K562 (cell line): Measurements from ENCODE around the gene ETFRF1. TPM values are rescaled to one million over a fixed set of nuclear protein-coding genes. Genes with fewer than 3 reads are reported as not detected.

ENCODE experiments used
- ATAC-seq: fragments of 200-7000 bp; cut with Tn5 transposase; 3 replicates; pipeline ENCODE4 v1.9.1; 2020; ENCODE audit warnings: moderate library complexity
- BruUV-seq: library from RNA; stranded (reverse); fragments of 400-500 nt; replicated peaks from 2 replicates; lab custom pipeline; 2021; lab: Mats Ljungman, UMichigan
- CTCF ChIA-PET: fragments of 300-600 bp; formaldehyde crosslinking; extraction: SDS; loops from one replicate; lab custom pipeline; 2021; ENCODE audit warnings: low intra/inter-chr PET ratio; lab: Yijun Ruan, JAX
- POLR2A ChIA-PET: fragments of 300-600, 350-650 bp; sonication (Branson Sonifier 250); formaldehyde crosslinking; extraction: SDS; loops from one replicate; lab custom pipeline; 2021; ENCODE audit warnings: antibody characterized with exemption, inconsistent platforms; lab: Yijun Ruan, JAX
- DNase-seq, 4 experiments: peaks; one replicate each; pipeline versions ENCODE4 v3.0.0 to v3.0.0-alpha.2; 2011 to 2018; ENCODE audit warnings: low spot score in 3 of 4, mixed read lengths in 3 of 4; ENCODE audit errors: extremely low read depth in 1 of 4
- FAIRE-seq: peaks from 2 replicates; lab custom pipeline; 2011; peaks lifted over from hg19 to GRCh38; lab: Jason Lieb, UNC
- H2AFZ ChIP-seq: 2 replicates; pipeline ENCODE4 v1.6.0; 2011; ENCODE audit warnings: low read depth, low read length, control low read depth, inconsistent platforms
- H3K27ac ChIP-seq: fragments of 200-600 bp; 3 replicates; pipeline ENCODE4 v1.8.0; 2011; ENCODE audit warnings: low read depth, mild to moderate bottlenecking, control low read depth, inconsistent platforms, low read length, moderate library complexity, mixed read lengths; ENCODE audit errors: extremely low read depth
- H3K27me3 ChIP-seq, 2 experiments: fragments of 300-600 bp in 1 of 2; 2 replicates in 1 of 2; 3 replicates in 1 of 2; pipeline versions ENCODE4 v1.6.0 to v1.8.0; 2011; ENCODE audit warnings: inconsistent platforms in 2 of 2, low read length in 2 of 2, mild to moderate bottlenecking in 1 of 2, mixed read lengths in 1 of 2, moderate library complexity in 1 of 2; ENCODE audit not compliant: control insufficient read depth in 2 of 2, insufficient read depth in 2 of 2
- H3K36me3 ChIP-seq: fragments of 300-600 bp; 3 replicates; pipeline ENCODE4 v1.8.0; 2011; ENCODE audit warnings: mild to moderate bottlenecking, low read length, inconsistent platforms; ENCODE audit not compliant: control insufficient read depth, insufficient read depth
- H3K4me1 ChIP-seq, 2 experiments: fragments of 200-600 bp in 1 of 2; replicated peaks in 1 of 2; 2 replicates in 1 of 2; 3 replicates in 1 of 2; pipeline versions ENCODE4 v1.5.1 to v1.8.0; 2011; ENCODE audit warnings: inconsistent platforms in 2 of 2, low read length in 2 of 2, mild to moderate bottlenecking in 1 of 2, mixed read lengths in 1 of 2, moderate library complexity in 1 of 2; ENCODE audit not compliant: control insufficient read depth in 2 of 2, insufficient read depth in 2 of 2
- H3K4me2 ChIP-seq: 2 replicates; pipeline ENCODE4 v1.6.1; 2011; ENCODE audit warnings: low read length, control low read depth, inconsistent platforms, mixed read lengths; ENCODE audit not compliant: insufficient read depth
- H3K4me3 ChIP-seq: fragments of 200-600 bp; sonication (generic), shearing (Covaris generic); 2 replicates; pipeline ENCODE4 v1.5.1; 2016; ENCODE audit warnings: control low read depth, inconsistent platforms
- H3K79me2 ChIP-seq: fragments of 200-600 bp; 3 replicates; pipeline ENCODE4 v1.8.0; 2011; ENCODE audit warnings: low read length, inconsistent platforms; ENCODE audit not compliant: control insufficient read depth, insufficient read depth
- H3K9ac ChIP-seq, 2 experiments: 2 replicates each; pipeline versions ENCODE4 v1.6.0 to v1.6.1; 2011; ENCODE audit warnings: low read depth in 2 of 2, low read length in 2 of 2, control low read depth in 1 of 2, inconsistent platforms in 1 of 2, mild to moderate bottlenecking in 1 of 2, mixed read lengths in 1 of 2; ENCODE audit not compliant: insufficient read depth in 1 of 2
- H3K9me1 ChIP-seq: one replicate; pipeline ENCODE4 v1.6.0; 2011; ENCODE audit warnings: inconsistent platforms, mild to moderate bottlenecking, low read length, moderate library complexity; ENCODE audit not compliant: control insufficient read depth, insufficient read depth
- H3K9me3 ChIP-seq: replicated peaks from 2 replicates; pipeline ENCODE4 v1.5.1; 2011; ENCODE audit warnings: low read depth, low read length, inconsistent platforms; ENCODE audit not compliant: control insufficient read depth, insufficient read depth
- H4K20me1 ChIP-seq: replicated peaks from 2 replicates; pipeline ENCODE4 v1.6.1; 2011; ENCODE audit warnings: low read length, inconsistent platforms, mixed read lengths; ENCODE audit not compliant: control insufficient read depth, insufficient read depth
- CREB5 ChIP-seq: fragments of 250-450 bp; sonication (Bioruptor Pico); IDR thresholded peaks from 2 replicates; pipeline ENCODE4 v1.5.0; 2020; ENCODE audit warnings: mild to moderate bottlenecking
- CREBBP ChIP-seq: IDR thresholded peaks from one replicate; pipeline ENCODE4 v1.6.1; 2012; ENCODE audit warnings: low read depth, mild to moderate bottlenecking, control low read depth, inconsistent platforms, low read length
- ELF2 ChIP-seq: fragments of 250-450 bp; sonication (Bioruptor Pico); IDR thresholded peaks from 2 replicates; pipeline ENCODE4 v1.5.0; 2021; ENCODE audit warnings: mild to moderate bottlenecking
- FOXM1 ChIP-seq, 2 experiments: fragments of 450-650 bp in 1 of 2; sonication (generic) in 1 of 2; formaldehyde crosslinking in 1 of 2; IDR thresholded peaks; 2 replicates each; pipeline versions ENCODE4 v1.6.1 to v1.9.0; 2017 to 2022; ENCODE audit warnings: low read depth in 2 of 2, mild to moderate bottlenecking in 2 of 2, missing genetic modification reagents in 1 of 2, moderate library complexity in 1 of 2
- HMGXB4 ChIP-seq: sonication (generic); formaldehyde crosslinking; IDR thresholded peaks from 2 replicates; pipeline ENCODE4 v1.8.1; 2023; ENCODE audit warnings: mild to moderate bottlenecking, missing genetic modification reagents
- ID3 ChIP-seq, 2 experiments: fragments of 250-450 bp in 1 of 2; fragments of 450-650 bp in 1 of 2; sonication (Bioruptor Pico) in 1 of 2; IDR thresholded peaks; 2 replicates each; pipeline versions ENCODE4 v1.6.1 to v1.8.0; 2016 to 2021; ENCODE audit warnings: mild to moderate bottlenecking in 2 of 2, moderate library complexity in 2 of 2, missing compliant biosample characterization in 1 of 2, missing genetic modification characterization in 1 of 2
- L3MBTL2 ChIP-seq: fragments of 450-650 bp; IDR thresholded peaks from 2 replicates; pipeline ENCODE4 v1.6.1; 2016; ENCODE audit warnings: mild to moderate bottlenecking, moderate library complexity
- NCOA1 ChIP-seq: fragments of 450-650 bp; IDR thresholded peaks from 2 replicates; pipeline ENCODE4 v1.6.1; 2016; ENCODE audit warnings: low read depth
- STAT5A ChIP-seq: IDR thresholded peaks from 2 replicates; pipeline ENCODE4 v1.6.1; 2012; ENCODE audit warnings: low read length, inconsistent platforms, borderline replicate concordance
- ZNF23 ChIP-seq: fragments of 250-450 bp; sonication (Bioruptor Pico); IDR thresholded peaks from 2 replicates; pipeline ENCODE4 v1.4.0; 2020; ENCODE audit warnings: mild to moderate bottlenecking
- ZNF3 ChIP-seq: fragments of 250-450 bp; sonication (Bioruptor Pico); IDR thresholded peaks from 2 replicates; pipeline ENCODE4 v1.5.0; 2021; ENCODE audit warnings: mild to moderate bottlenecking, moderate library complexity
- ZNF431 ChIP-seq: sonication (generic); formaldehyde crosslinking; IDR thresholded peaks from 2 replicates; pipeline ENCODE4 v1.8.0; 2022; ENCODE audit warnings: mild to moderate bottlenecking, missing genetic modification reagents
- WGBS: fragments of 100-300 bp; shearing (Covaris generic); methylation state at CpG from one replicate; pipeline ENCODE4 v1.1.6; 2016; ENCODE audit warnings: low coverage, mixed read lengths; ENCODE audit not compliant: insufficient coverage; ENCODE audit errors: missing lambda C conversion rate; 5-methylcytosine and 5-hydroxymethylcytosine counted together
- in situ Hi-C: fragments of 300-500 bp; cut with MboI; formaldehyde crosslinking; loops from 4 replicates; pipeline ENCODE4 v1.15.0; 2018; ENCODE audit warnings: inconsistent platforms, mixed read lengths
- intact Hi-C: fragments of 100-400 bp; cut with micrococcal nuclease; formaldehyde crosslinking; loops from 2 replicates; pipeline ENCODE4 v1.14.2; 2022
- polyA plus RNA-seq, 8 experiments: library from polyadenylated mRNA; depleted of rRNA in 4 of 8; stranded (reverse) in 5 of 8; unstranded in 3 of 8; fragments of >200 nt; fragmentation: Nextera tagmentation in 2 of 8; fragmentation: Illumina TruSeq in 1 of 8; extraction: Ambion mirVana in 2 of 8; extraction: Trizol in 1 of 8; gene quantifications; 2 replicates each; pipeline versions ENCODE4 v1.2.1 to v1.2.3, GENCODE V29; 2011 to 2014; ENCODE audit warnings: inconsistent platforms in 1 of 8, missing spikeins in 1 of 8
- total RNA-seq, 7 experiments: library from RNA; depleted of rRNA in 6 of 7; stranded (reverse); fragments of >200 nt in 6 of 7; fragmentation: Illumina TruSeq in 2 of 7; extraction: Trizol in 2 of 7; gene quantifications; 2 replicates each; pipeline versions ENCODE4 v1.2.1 to v1.2.3, GENCODE V29; 2011 to 2021; ENCODE audit warnings: low replicate concordance in 1 of 7

Gene ETFRF1
- total and polyA plus RNA-seq, 9 of the 15 experiments (the other 6 are each of a cell fraction or from before 2014, with no cell fraction given) = 16.1 to 107 (median 33.7) TPM

- no peak for TF ChIP-seq NCOA1
- no peak for TF ChIP-seq L3MBTL2
- no peak for TF ChIP-seq ELF2
- TF ChIP-seq ZNF431 (CRISPR knock-in tag) = no peak
- TF ChIP-seq FOXM1 (IDR thresholded peaks at IDR 0.05; ENCODE audit: low read depth) = no peak
- TF ChIP-seq FOXM1 (CRISPR knock-in tag; IDR thresholded peaks at IDR 0.05; ENCODE audit: low read depth) = no peak
- TF ChIP-seq, all 486 proteins: peak for 0
These were observed 7.1 kb downstream of the ETFRF1 start (continued) for GRCh38 chr12:25202137-25202536.

- Histone ChIP-seq H3K9me3 (no peaks in the 10 kb centered on the region), H3K27ac (no peak overlapping the region), H3K9ac (no peak overlapping the region), H4K20me1 (no peaks in the 10 kb centered on the region), H3K36me3 (peaks cover 33% of the 10 kb centered on the region), H3K4me1 (no peaks in the 10 kb centered on the region), H2AFZ (no peak overlapping the region), H3K9me1 (no peaks in the 10 kb centered on the region)
- no TSS peak for BruUV-seq
- FAIRE-seq (no peak), ATAC-seq (no peak)
- in situ Hi-C loops (no loop called here), intact Hi-C loops (no loop called here)
- 100% methylated on average over 6 of the region's 6 CpGs for WGBS
- ChIA-PET CTCF (no interaction called here), POLR2A (interaction anchor here (0.8 kb wide), 1 partner anchor 13 kb away, joined by 3 read pairs; the partner anchor contains the start of genes DNAI7 and ETFRF1)
- TF ChIP-seq STAT5A (no peak), ID3 (CRISPR knock-in tag; IDR thresholded peaks at IDR 0.05) (no peak), ID3 (tag; IDR thresholded peaks at IDR 0.05) (no peak), HMGXB4 (CRISPR knock-in tag) (no peak), ZNF3 (CRISPR knock-in tag) (no peak), CREB5 (no peak), CREBBP (no peak), ZNF23 (CRISPR knock-in tag) (no peak)
- TF ChIP-seq, all 486 proteins: peak for 0
- no peak for DNase-seq
- H3K4me3 ChIP-seq = no peak overlapping the region
- H3K4me2 ChIP-seq = no peak overlapping the region
- H3K79me2 ChIP-seq = no peaks in the 10 kb centered on the region
- no peaks in the 10 kb centered on the region for H3K27me3 ChIP-seq
These were observed 12.4 kb downstream of the ETFRF1 start for GRCh38 chr12:25207411-25207810.
